Measurements from ENCODE around the gene PRKCZ.
A peak's percentile ranks its signal among the peaks of the same experiment; 100 is the strongest.
"Not testable (repeated sequence)": the region's sequence is repeated elsewhere in the genome, so short reads cannot be mapped to it uniquely, and the experiment has no call there.

The PRKCZ gene

DNA sequence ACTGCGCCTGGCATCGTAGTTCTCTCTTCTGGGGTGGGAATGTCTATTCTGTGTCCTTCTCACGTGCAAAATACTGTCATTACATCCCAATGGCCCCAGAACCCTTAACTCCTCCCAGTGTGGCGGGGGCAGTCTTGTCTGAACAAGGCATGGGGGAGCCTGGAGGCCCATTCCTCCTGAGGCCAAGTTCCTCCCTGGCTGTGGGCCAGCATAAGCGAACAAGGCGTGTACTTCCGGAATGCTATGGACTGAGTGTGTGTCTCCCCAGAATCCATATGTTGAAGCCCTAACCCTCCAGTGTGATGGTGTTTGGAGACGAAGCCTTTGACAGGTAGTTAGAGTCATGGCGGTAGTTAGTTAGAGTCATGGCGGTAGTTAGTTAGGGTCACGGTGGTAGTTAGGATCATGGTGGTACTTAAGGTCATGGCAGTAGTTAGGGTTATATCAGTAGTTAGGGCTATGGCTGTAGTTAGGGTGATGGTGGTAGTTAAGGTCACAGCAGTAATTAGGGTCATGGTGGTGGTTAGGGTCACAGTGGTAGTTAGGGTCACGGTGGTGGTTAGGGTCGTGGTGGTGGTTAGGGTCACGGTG, 71.0 kb downstream of the PRKCZ start:
- DNase-seq (ENCODE audit: low spot score): no peak
- Mint-ChIP-seq H3K36me3 (ENCODE audit: low read depth) (peaks cover 2% of the 10 kb centered on the region), H3K4me1 (ENCODE audit: low read depth) (peaks cover 2% of the 10 kb centered on the region), H3K9me3 (peaks cover 14% of the 10 kb centered on the region), H3K4me3 (peak overlapping the region; percentile 36), H3K27me3 (ENCODE audit: low read depth) (peaks cover 3% of the 10 kb centered on the region), H3K27ac (peak overlapping the region; percentile 83)

DNA sequence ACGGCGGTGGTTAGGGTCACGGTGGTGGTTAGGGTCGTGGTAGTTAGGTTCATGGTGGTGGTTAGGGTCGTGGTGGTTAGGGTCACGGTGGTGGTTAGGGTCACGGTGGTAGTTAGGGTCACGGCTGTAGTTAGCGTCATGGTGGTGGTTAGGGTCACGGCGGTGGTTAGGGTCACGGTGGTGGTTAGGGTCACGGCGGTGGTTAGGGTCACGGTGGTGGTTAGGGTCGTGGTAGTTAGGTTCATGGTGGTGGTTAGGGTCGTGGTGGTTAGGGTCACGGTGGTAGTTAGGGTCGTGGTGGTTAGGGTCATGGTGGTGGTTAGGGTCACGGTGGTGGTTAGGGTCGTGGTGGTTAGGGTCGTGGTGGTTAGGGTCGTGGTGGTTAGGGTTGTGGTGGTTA, 71.6 kb downstream of the PRKCZ start:
- not testable (repeated sequence) for H3K27ac Mint-ChIP-seq; H3K36me3 Mint-ChIP-seq (ENCODE audit: low read depth); H3K4me1 Mint-ChIP-seq (ENCODE audit: low read depth); H3K27me3 Mint-ChIP-seq (ENCODE audit: low read depth); H3K4me3 Mint-ChIP-seq; DNase-seq (ENCODE audit: low spot score)
- H3K9me3 Mint-ChIP-seq: peaks cover 14% of the 10 kb centered on the region

DNA sequence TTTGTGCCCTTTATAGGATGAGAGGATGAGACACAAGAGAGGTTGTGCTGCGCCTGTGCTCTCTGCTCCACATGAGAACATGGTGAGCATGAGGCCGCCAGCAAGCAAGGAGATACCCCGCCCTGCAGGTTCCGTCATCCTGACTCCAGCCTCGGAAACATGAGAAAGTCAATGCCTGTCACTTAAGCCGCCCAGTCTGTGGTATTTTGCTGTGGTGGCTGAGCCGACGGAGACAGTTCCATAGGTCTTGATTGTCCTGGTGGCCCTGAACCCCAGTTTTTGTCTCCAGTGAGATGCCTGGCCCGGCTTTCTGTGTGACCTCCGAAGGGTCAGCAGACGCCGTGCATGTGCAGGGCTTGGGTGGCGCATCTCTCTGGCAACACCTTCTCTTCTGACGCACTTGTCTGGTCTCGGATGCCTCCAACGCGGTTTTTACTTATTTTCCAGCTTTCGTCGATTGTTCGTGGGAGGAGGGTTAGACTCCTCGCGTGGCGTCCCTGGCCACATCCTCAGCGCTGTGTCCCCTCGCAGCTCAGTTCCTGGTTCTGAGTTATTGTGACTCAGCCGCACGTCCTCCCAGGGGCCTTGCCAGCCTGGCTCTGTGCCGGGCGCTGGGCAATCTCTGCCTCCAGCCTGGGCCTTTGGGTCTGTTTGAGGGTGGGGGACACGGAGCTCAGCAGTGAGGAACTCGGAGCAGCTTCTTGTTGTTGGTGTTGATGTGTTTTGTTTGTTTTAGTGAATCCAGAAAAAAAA, 74.4 kb downstream of the PRKCZ start:
- Mint-ChIP-seq H3K4me1 (ENCODE audit: low read depth) (peaks cover 7% of the 10 kb centered on the region), H3K9me3 (peaks cover 14% of the 10 kb centered on the region), H3K36me3 (ENCODE audit: low read depth) (peaks cover 2% of the 10 kb centered on the region), H3K27me3 (ENCODE audit: low read depth) (peaks cover 3% of the 10 kb centered on the region), H3K27ac (no peak overlapping the region), H3K4me3 (no peak overlapping the region)
- DNase-seq (ENCODE audit: low spot score): no peak

GRCh38 chr1:2125350-2126211, 75.4 kb downstream of the PRKCZ start:
- peaks cover 7% of the 10 kb centered on the region for H3K4me1 Mint-ChIP-seq (ENCODE audit: low read depth)
- H3K9me3 Mint-ChIP-seq: peaks cover 11% of the 10 kb centered on the region
- no peak for DNase-seq (ENCODE audit: low spot score)
- H3K27ac Mint-ChIP-seq: no peak overlapping the region
- H3K4me3 Mint-ChIP-seq: no peak overlapping the region
- peaks cover 2% of the 10 kb centered on the region for H3K36me3 Mint-ChIP-seq (ENCODE audit: low read depth)
- H3K27me3 Mint-ChIP-seq (ENCODE audit: low read depth): peaks cover 3% of the 10 kb centered on the region

DNA sequence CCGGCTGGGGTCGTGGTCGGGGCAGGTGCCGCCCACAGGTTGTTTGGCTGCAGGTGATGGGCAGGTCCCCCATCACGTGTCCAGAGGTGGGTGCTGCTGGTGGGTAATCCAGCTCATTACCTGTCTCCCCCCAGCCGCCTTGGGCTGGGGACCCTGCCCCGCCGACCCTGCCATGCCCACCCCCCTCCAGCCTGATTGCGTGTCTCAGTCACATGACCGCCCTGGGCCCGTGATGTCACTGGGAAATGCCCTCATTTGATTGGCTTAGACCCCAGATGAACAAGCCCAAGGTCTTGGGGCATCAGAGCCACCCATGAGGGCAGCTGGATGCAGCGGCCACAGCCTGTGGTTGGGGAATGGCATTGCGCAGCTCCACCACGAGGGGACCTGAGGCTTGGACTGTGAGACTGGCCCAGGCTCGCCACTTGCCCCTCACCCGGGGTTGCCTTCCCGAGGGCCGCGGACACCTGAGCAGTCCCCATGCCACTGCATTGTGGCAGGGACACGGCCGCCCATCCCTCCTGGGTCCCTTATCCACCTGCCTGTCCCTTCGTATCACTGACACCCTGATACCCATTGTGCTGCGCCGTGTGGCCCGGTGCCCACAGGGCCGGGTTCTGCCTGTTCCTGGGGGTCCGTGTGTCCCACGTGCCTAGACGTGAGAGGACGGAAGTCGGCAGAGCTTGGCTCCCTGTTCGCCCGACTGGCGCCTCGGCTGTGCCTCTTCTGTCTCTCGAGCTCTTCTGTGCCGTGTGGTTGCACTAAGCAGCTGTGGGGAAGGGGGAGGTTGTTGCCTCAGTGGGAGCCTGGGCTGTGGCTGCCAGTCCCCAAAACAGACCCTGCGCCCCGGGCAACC, 76.3 kb downstream of the PRKCZ start:
- DNase-seq (ENCODE audit: low spot score): no peak
- Mint-ChIP-seq H3K27ac (no peak overlapping the region), H3K4me1 (ENCODE audit: low read depth) (peaks cover 5% of the 10 kb centered on the region), H3K4me3 (peak overlapping the region; percentile 67), H3K9me3 (peaks cover 4% of the 10 kb centered on the region), H3K27me3 (ENCODE audit: low read depth) (no peaks in the 10 kb centered on the region), H3K36me3 (ENCODE audit: low read depth) (no peaks in the 10 kb centered on the region)

DNA sequence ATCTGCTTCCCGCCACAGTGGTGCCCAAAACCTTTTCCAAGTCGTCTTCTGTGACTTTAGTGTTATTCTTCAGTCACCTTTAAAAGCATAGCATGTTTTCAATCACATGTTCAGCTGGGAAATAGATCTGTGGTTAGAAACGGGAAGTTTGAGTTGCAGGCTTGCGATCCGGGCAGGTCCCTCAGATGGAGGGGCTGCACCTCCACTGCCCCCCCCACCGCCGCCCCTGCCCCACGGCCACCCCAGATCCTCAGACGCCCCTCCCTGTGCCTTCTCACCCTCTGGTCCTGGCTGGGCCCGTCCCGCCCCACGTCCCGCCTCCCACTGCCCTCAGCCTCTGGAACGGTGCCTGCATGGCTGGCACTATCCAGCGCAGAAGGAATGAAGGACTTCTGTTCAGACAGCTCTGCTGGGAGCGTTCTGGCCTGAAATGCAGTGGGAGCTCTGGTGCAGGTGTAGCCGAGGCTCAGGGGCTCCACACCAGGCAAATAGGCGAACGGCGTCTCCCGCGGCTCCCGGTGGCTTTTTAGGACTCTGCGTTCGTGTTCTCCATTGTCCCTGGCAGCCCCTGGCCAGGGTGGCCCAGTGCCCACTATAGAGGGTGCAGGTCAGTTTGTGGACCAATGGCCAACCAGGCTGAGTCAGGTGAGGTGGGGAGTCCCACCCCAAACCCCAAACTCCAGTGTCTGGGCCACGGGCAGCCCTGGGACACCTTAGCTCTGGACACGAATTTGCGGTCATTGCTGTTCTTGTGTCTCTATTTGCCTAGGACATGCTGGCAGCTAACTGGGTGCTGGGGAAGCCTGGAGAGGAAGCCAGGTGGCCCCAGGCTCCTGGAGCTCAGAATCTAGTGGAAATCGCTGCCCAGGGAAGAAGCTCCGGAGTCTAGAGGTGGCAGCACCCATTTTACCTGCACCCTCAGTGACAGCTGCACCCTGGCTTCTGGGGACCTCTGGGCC, 77.3 kb downstream of the PRKCZ start:
- Mint-ChIP-seq H3K9me3 (no peaks in the 10 kb centered on the region), H3K27me3 (ENCODE audit: low read depth) (no peaks in the 10 kb centered on the region), H3K4me1 (ENCODE audit: low read depth) (peaks cover 5% of the 10 kb centered on the region), H3K4me3 (peak overlapping the region; percentile 67), H3K36me3 (ENCODE audit: low read depth) (no peaks in the 10 kb centered on the region), H3K27ac (no peak overlapping the region)
- DNase-seq (ENCODE audit: low spot score): no peak

GRCh38 chr1:2128189-2128901, 78.1 kb downstream of the PRKCZ start:
- H3K27ac Mint-ChIP-seq: no peak overlapping the region
- no peak overlapping the region for H3K4me3 Mint-ChIP-seq
- no peak for DNase-seq (ENCODE audit: low spot score)
- no peaks in the 10 kb centered on the region for H3K9me3 Mint-ChIP-seq
- peaks cover 8% of the 10 kb centered on the region for H3K4me1 Mint-ChIP-seq (ENCODE audit: low read depth)
- H3K27me3 Mint-ChIP-seq (ENCODE audit: low read depth): no peaks in the 10 kb centered on the region
- H3K36me3 Mint-ChIP-seq (ENCODE audit: low read depth): no peaks in the 10 kb centered on the region

DNA sequence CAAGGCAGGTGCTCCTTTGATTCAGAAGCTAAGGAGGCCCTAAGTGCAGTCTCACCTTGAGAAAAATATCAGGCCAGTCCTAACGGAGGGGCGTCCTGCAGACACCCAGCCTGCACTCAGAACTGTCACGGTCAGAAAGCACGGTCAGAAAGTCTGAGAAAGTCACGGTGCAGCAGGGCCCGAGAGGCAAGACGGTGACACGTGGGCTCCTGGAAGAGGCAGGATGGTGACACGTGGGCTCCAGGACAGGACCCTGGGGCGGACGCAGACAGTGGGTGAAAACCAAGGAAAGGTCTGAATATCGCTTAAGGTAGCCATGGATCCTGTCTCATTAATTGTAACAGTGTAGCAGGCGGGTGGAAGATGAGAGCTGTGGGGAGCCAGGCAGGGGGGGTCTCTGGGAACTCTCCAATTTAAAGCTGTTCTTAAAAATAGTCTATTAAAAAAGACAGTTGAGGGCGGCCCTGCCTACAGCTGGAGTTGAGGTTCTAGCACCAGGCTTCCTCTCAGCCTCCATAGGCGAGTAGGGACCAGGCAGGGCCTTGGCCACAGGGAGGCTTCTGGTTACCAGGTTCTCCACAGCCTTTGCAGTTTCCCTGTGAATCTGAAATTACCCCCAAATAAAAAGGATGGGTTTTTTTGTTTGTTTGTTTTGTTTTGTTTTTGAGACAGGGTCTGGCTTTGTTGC, 79.2 kb downstream of the PRKCZ start:
- Mint-ChIP-seq H3K9me3 (no peaks in the 10 kb centered on the region), H3K4me3 (no peak overlapping the region), H3K4me1 (ENCODE audit: low read depth) (peaks cover 8% of the 10 kb centered on the region), H3K27ac (no peak overlapping the region), H3K27me3 (ENCODE audit: low read depth) (no peaks in the 10 kb centered on the region), H3K36me3 (ENCODE audit: low read depth) (no peaks in the 10 kb centered on the region)
- no peak for DNase-seq (ENCODE audit: low spot score)

- H3K36me3 Mint-ChIP-seq (ENCODE audit: low read depth): no peaks in the 10 kb centered on the region
- H3K27me3 Mint-ChIP-seq (ENCODE audit: low read depth): no peaks in the 10 kb centered on the region
- DNase-seq (ENCODE audit: low spot score): no peak
- no peaks in the 10 kb centered on the region for H3K9me3 Mint-ChIP-seq
- H3K4me3 Mint-ChIP-seq: no peak overlapping the region
- no peak overlapping the region for H3K27ac Mint-ChIP-seq
- H3K4me1 Mint-ChIP-seq (ENCODE audit: low read depth): peaks cover 8% of the 10 kb centered on the region
These were observed 79.9 kb downstream of the PRKCZ start for GRCh38 chr1:2130156-2130555.

GRCh38 chr1:2130871-2131289, 80.7 kb downstream of the PRKCZ start:
- no peaks in the 10 kb centered on the region for H3K9me3 Mint-ChIP-seq
- H3K27ac Mint-ChIP-seq: no peak overlapping the region
- no peak for DNase-seq (ENCODE audit: low spot score)
- no peaks in the 10 kb centered on the region for H3K36me3 Mint-ChIP-seq (ENCODE audit: low read depth)
- no peak overlapping the region for H3K4me3 Mint-ChIP-seq
- H3K27me3 Mint-ChIP-seq (ENCODE audit: low read depth): no peaks in the 10 kb centered on the region
- peaks cover 8% of the 10 kb centered on the region for H3K4me1 Mint-ChIP-seq (ENCODE audit: low read depth)

DNA sequence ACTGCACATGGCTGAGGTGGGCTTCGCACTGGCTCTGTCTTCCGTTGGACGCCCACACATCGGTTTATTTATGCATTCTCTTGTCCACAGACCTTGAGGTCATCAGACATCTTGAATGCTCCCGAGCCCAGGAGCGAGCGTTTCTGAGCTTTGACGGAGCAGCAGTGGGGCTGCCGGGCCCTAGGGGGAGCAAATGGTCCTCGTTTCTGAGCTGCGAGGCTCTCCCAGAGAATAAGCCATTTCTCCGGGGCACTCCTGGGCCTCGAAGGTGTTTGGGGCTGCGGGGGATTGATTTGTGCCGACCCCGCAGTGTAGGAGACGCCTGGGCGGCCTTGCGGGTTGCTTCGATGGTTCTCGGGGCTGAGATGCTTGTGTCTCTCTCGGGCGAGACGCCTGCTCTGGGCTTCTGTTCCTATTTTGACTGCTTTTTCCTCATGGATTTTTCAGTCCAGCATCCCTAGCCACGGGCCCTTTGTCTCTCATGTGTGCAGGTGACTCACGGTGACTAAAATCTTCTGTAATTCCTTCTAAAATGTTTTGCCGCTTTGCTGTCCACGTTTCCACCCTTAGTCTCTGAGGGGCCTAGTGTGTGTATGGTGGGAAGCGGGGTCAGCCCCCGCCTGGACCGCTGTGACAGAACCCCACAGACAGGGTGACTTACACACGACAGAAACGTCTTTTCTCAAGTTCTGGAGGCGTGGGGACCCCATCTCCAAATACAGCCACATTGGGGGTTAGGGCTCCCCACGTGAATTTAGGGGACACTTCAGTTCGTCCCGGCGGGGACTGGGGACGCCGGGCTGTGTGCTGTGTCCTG, 82.2 kb downstream of the PRKCZ start:
- no peak for DNase-seq (ENCODE audit: low spot score)
- H3K36me3 Mint-ChIP-seq (ENCODE audit: low read depth): no peaks in the 10 kb centered on the region
- H3K27ac Mint-ChIP-seq: peak overlapping the region; percentile 71
- no peaks in the 10 kb centered on the region for H3K27me3 Mint-ChIP-seq (ENCODE audit: low read depth)
- H3K9me3 Mint-ChIP-seq: no peaks in the 10 kb centered on the region
- H3K4me1 Mint-ChIP-seq (ENCODE audit: low read depth): peaks cover 4% of the 10 kb centered on the region
- H3K4me3 Mint-ChIP-seq: peak overlapping the region; percentile 78
